ENCODE results near the gene OR10V1. TPM values are rescaled to one million over a fixed set of nuclear protein-coding genes. Genes with fewer than 3 reads are reported as not detected.

The OR10V1 gene
- total and polyA plus RNA-seq, 9 of the 15 experiments (the other 6 are each of a cell fraction or from before 2014, with no cell fraction given): not detected

DNA sequence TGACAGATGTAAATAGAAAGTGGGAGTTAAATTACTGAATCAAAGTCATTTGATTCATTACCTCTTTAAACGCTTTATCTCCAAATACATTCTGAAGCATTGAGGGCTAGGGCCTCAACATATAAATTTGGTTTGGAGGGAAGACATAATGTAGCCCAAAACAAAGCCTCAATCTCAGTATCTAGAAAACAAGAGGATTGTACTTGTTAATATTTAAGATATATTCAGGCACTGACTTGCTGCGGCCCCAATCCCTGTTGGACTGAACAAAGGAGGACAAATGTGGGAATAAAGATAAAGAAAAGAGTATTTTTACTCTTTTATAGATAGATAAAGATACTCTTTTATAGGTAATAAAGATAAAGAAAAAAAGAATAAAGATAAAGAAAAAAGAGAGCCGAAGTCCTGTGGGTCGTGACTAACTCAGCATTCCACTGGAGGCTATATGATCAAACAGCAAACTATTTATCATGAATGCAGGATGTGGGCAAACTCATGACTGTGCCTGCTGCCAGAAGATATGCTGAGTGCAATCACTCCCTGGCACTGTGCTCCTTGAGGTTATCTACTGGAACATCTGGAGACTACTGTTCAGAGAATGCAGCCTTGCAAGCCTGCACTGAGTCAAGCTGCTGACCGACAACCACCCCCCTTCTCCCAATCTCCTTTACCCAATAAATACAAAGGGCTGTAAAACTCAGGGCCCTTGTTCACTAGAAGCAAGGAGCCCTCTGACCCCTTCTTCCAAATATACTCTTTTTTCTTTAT is 6.9 kb downstream of the OR10V1 start (continued):
- TF ChIP-seq ZNF124 (CRISPR knock-in tag; IDR thresholded peaks at IDR 0.05) (no peak), MBD2 (IDR thresholded peaks at IDR 0.05; ENCODE audit: borderline replicate concordance, low read depth) (peak; percentile 72; the same call in 1 of the 2 replicates), ZNF282 (CRISPR knock-in tag; IDR thresholded peaks at IDR 0.05) (no peak), GABPB1 (CRISPR knock-in tag; IDR thresholded peaks at IDR 0.05) (peak; percentile 35; the same call in 1 of the 2 replicates), BCOR (IDR thresholded peaks at IDR 0.05) (peak; percentile 76), HMGN3 (IDR thresholded peaks at IDR 0.05; ENCODE audit: borderline replicate concordance, extremely low read depth, insufficient read length, low read depth, low read length) (peak; percentile 77), SOX6 (IDR thresholded peaks at IDR 0.05) (peak; percentile 98), ARID1B (IDR thresholded peaks at IDR 0.05) (peak; percentile 99), MAFG (tag; conservative IDR thresholded peaks at IDR 0.05) (peak; percentile 57; the same call in 1 of the 2 replicates), FOXJ3 (CRISPR knock-in tag; IDR thresholded peaks at IDR 0.05) (no peak), ATF1 (CRISPR knock-in tag; IDR thresholded peaks at IDR 0.05) (no peak), ATF1 (tag; IDR thresholded peaks at IDR 0.05) (peak; percentile 49; the same call in 1 of the 2 replicates), KLF13 (tag; IDR thresholded peaks at IDR 0.05; ENCODE audit: borderline replicate concordance, low read depth) (no peak), ZNF311 (CRISPR knock-in tag; IDR thresholded peaks at IDR 0.05) (peak; percentile 88), HMG20A (CRISPR knock-in tag; conservative IDR thresholded peaks at IDR 0.05) (peak; percentile 5; the same call in 1 of the 2 replicates), ZC3H11A (IDR thresholded peaks at IDR 0.05; ENCODE audit: low read depth, low read length) (no peak), SAP30 (IDR thresholded peaks at IDR 0.05; ENCODE audit: borderline replicate concordance, insufficient read depth, low read depth, low read length, poor library complexity, severe bottlenecking) (no peak), ZNF644 (tag; IDR thresholded peaks at IDR 0.05; ENCODE audit: low read depth) (peak; percentile 92)
- TF ChIP-seq, protein P1, sequence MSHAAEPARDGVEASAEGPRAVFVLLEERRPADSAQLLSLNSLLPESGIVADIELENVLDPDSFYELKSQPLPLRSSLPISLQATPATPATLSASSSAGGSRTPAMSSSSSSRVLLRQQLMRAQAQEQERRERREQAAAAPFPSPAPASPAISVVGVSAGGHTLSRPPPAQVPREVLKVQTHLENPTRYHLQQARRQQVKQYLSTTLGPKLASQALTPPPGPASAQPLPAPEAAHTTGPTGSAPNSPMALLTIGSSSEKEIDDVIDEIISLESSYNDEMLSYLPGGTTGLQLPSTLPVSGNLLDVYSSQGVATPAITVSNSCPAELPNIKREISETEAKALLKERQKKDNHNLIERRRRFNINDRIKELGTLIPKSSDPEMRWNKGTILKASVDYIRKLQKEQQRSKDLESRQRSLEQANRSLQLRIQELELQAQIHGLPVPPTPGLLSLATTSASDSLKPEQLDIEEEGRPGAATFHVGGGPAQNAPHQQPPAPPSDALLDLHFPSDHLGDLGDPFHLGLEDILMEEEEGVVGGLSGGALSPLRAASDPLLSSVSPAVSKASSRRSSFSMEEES (CRISPR knock-in tag; IDR thresholded peaks at IDR 0.05): peak; percentile 22; the same call in 1 of the 2 replicates
- TF ChIP-seq, protein P2, sequence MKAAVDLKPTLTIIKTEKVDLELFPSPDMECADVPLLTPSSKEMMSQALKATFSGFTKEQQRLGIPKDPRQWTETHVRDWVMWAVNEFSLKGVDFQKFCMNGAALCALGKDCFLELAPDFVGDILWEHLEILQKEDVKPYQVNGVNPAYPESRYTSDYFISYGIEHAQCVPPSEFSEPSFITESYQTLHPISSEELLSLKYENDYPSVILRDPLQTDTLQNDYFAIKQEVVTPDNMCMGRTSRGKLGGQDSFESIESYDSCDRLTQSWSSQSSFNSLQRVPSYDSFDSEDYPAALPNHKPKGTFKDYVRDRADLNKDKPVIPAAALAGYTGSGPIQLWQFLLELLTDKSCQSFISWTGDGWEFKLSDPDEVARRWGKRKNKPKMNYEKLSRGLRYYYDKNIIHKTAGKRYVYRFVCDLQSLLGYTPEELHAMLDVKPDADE (conservative IDR thresholded peaks at IDR 0.05; ENCODE audit: control insufficient read depth, low read depth, low read length): peak; percentile 84
- TF ChIP-seq, protein P3, sequence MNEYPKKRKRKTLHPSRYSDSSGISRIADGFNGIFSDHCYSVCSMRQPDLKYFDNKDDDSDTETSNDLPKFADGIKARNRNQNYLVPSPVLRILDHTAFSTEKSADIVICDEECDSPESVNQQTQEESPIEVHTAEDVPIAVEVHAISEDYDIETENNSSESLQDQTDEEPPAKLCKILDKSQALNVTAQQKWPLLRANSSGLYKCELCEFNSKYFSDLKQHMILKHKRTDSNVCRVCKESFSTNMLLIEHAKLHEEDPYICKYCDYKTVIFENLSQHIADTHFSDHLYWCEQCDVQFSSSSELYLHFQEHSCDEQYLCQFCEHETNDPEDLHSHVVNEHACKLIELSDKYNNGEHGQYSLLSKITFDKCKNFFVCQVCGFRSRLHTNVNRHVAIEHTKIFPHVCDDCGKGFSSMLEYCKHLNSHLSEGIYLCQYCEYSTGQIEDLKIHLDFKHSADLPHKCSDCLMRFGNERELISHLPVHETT (CRISPR knock-in tag; conservative IDR thresholded peaks at IDR 0.05 in 1 of 2, IDR thresholded peaks at IDR 0.05 in 1 of 2): peak in 1 of 2 experiments; percentile 70; a peak in 2 of 4 replicates
- TF ChIP-seq, protein P4, sequence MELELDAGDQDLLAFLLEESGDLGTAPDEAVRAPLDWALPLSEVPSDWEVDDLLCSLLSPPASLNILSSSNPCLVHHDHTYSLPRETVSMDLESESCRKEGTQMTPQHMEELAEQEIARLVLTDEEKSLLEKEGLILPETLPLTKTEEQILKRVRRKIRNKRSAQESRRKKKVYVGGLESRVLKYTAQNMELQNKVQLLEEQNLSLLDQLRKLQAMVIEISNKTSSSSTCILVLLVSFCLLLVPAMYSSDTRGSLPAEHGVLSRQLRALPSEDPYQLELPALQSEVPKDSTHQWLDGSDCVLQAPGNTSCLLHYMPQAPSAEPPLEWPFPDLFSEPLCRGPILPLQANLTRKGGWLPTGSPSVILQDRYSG (tag; conservative IDR thresholded peaks at IDR 0.05; ENCODE audit: low read depth): 0 out of 2 replicates have a peak, but pooled peaks have one; percentile 34
